IMR-90 (cell line): Measurements from ENCODE around the gene DDX19B. TPM values are rescaled to one million over a fixed set of nuclear protein-coding genes. Genes with fewer than 3 reads are reported as not detected.

Experiments used
- ATAC-seq: fragments of 200-7000 bp; cut with Tn5 transposase; 2 replicates; pipeline ENCODE4 v1.9.1; 2020; ENCODE audit warnings: low read depth, mild to moderate bottlenecking, moderate library complexity
- BruUV-seq: library from RNA; stranded (reverse); fragments of 400-500 nt; replicated peaks from 2 replicates; lab custom pipeline; 2021; lab: Mats Ljungman, UMichigan
- CTCF ChIA-PET: fragments of 300-600 bp; formaldehyde crosslinking; extraction: SDS; loops from one replicate; lab custom pipeline; 2021; ENCODE audit warnings: antibody characterized with exemption; lab: Yijun Ruan, JAX
- POLR2A ChIA-PET: fragments of 300-600 bp; sonication (Branson Sonifier 250); formaldehyde crosslinking; loops from one replicate; lab custom pipeline; 2022; ENCODE audit warnings: antibody characterized with exemption; ENCODE audit not compliant: unreplicated experiment; lab: Charles Lee
- DNase-seq: peaks from one replicate; pipeline ENCODE4 v3.0.0; 2013
- H2AFZ ChIP-seq: replicated peaks from 2 replicates; pipeline ENCODE3; 2013; ENCODE audit warnings: low read length, mild to moderate bottlenecking; ENCODE audit not compliant: poor library complexity
- H2AK5ac ChIP-seq: 2 replicates; pipeline ENCODE4 v1.6.1; 2013; ENCODE audit warnings: low read depth, low read length, inconsistent platforms
- H2AK9ac ChIP-seq: replicated peaks from 2 replicates; pipeline ENCODE3; 2013; ENCODE audit warnings: mild to moderate bottlenecking, low read depth, low read length, moderate library complexity; ENCODE audit not compliant: poor library complexity
- H2BK120ac ChIP-seq: 2 replicates; pipeline ENCODE4 v1.6.1; 2013; ENCODE audit warnings: low read depth, low read length, inconsistent platforms
- H2BK15ac ChIP-seq: 3 replicates; pipeline ENCODE4 v1.6.1; 2013; ENCODE audit warnings: low read depth, low read length, inconsistent platforms
- H2BK20ac ChIP-seq: 2 replicates; pipeline ENCODE4 v1.6.1; 2013; ENCODE audit warnings: low read depth, mild to moderate bottlenecking, inconsistent platforms, low read length, moderate library complexity
- H2BK5ac ChIP-seq: 2 replicates; pipeline ENCODE4 v1.6.1; 2013; ENCODE audit warnings: mild to moderate bottlenecking, low read depth, low read length, inconsistent platforms; ENCODE audit not compliant: poor library complexity, severe bottlenecking
- H3K14ac ChIP-seq: replicated peaks from 2 replicates; pipeline ENCODE4 v1.6.1; 2013; ENCODE audit warnings: low read depth, low read length, inconsistent platforms
- H3K18ac ChIP-seq: 2 replicates; pipeline ENCODE4 v1.6.1; 2013; ENCODE audit warnings: low read depth, low read length, control low read depth
- H3K23ac ChIP-seq: 2 replicates; pipeline ENCODE4 v1.6.1; 2013; ENCODE audit warnings: low read depth, low read length, inconsistent platforms
- H3K27ac ChIP-seq: 2 replicates; pipeline ENCODE4 v1.5.1; 2013; ENCODE audit warnings: mild to moderate bottlenecking, control low read depth, low read length; ENCODE audit not compliant: insufficient read depth
- H3K27me3 ChIP-seq: 2 replicates; pipeline ENCODE4 v1.6.1; 2013; ENCODE audit warnings: low read length; ENCODE audit not compliant: control insufficient read depth, insufficient read depth
- H3K36me3 ChIP-seq: 2 replicates; pipeline ENCODE4 v1.6.1; 2013; ENCODE audit warnings: low read length, mixed read lengths; ENCODE audit not compliant: control insufficient read depth, insufficient read depth
- H3K4ac ChIP-seq: 2 replicates; pipeline ENCODE4 v1.6.1; 2013; ENCODE audit warnings: low read depth, low read length, inconsistent platforms
- H3K4me1 ChIP-seq: 2 replicates; pipeline ENCODE4 v1.6.1; 2013; ENCODE audit warnings: low read length, mixed read lengths; ENCODE audit not compliant: control insufficient read depth, insufficient read depth
- H3K4me2 ChIP-seq: 2 replicates; pipeline ENCODE4 v1.6.1; 2013; ENCODE audit warnings: low read depth, mild to moderate bottlenecking, control low read depth, low read length, moderate library complexity
- H3K4me3 ChIP-seq: 2 replicates; pipeline ENCODE4 v1.5.1; 2013; ENCODE audit warnings: low read depth, mild to moderate bottlenecking, control low read depth, low read length, moderate library complexity; ENCODE audit not compliant: insufficient read depth
- H3K56ac ChIP-seq: 2 replicates; pipeline ENCODE4 v1.6.1; 2013; ENCODE audit warnings: low read length, inconsistent platforms; ENCODE audit not compliant: insufficient read depth; ENCODE audit errors: extremely low read depth
- H3K79me1 ChIP-seq, 2 experiments: 2 replicates each; pipeline ENCODE4 v1.6.1; 2013; ENCODE audit warnings: low read length in 2 of 2, inconsistent platforms in 1 of 2, low read depth in 1 of 2
- H3K9ac ChIP-seq: 2 replicates; pipeline ENCODE4 v1.6.1; 2013; ENCODE audit warnings: low read depth, low read length, control low read depth
- H3K9me1 ChIP-seq: 2 replicates; pipeline ENCODE4 v1.6.1; 2013; ENCODE audit warnings: low read length, inconsistent platforms; ENCODE audit not compliant: insufficient read depth
- H3K9me3 ChIP-seq: 2 replicates; pipeline ENCODE4 v1.6.1; 2013; ENCODE audit warnings: low read length; ENCODE audit not compliant: control insufficient read depth, insufficient read depth
- H4K20me1 ChIP-seq: 2 replicates; pipeline ENCODE4 v1.6.1; 2013; ENCODE audit warnings: low read length, inconsistent platforms; ENCODE audit not compliant: insufficient read depth
- H4K5ac ChIP-seq: 2 replicates; pipeline ENCODE4 v1.6.1; 2013; ENCODE audit warnings: mild to moderate bottlenecking, low read depth, low read length, control low read depth
- H4K8ac ChIP-seq, 2 experiments: 2 replicates each; pipeline ENCODE4 v1.6.1; 2013; ENCODE audit warnings: low read depth in 2 of 2, low read length in 2 of 2, control low read depth in 1 of 2, inconsistent platforms in 1 of 2
- H4K91ac ChIP-seq: 2 replicates; pipeline ENCODE4 v1.6.1; 2013; ENCODE audit warnings: low read depth, low read length, inconsistent platforms; ENCODE audit not compliant: insufficient read depth
- CTCF ChIP-seq: conservative IDR thresholded peaks from 2 replicates; pipeline ENCODE4 v1.5.1; 2012; ENCODE audit warnings: mild to moderate bottlenecking, low read depth, low read length, improper control_type of control experiment
- USF2 ChIP-seq: fragments of 150-350 bp; IDR thresholded peaks from 2 replicates; pipeline ENCODE4 v1.6.1; 2017; ENCODE audit warnings: mild to moderate bottlenecking, antibody characterized with exemption, low read length, low read depth
- WGBS, 2 experiments: methylation state at CpG; one replicate each; pipeline versions ENCODE4 v1.1.5 to v1.1.7; 2013; ENCODE audit warnings: missing lambda C conversion rate in 2 of 2; ENCODE audit not compliant: insufficient read length in 1 of 2; ENCODE audit errors: extremely low coverage in 2 of 2; 5-methylcytosine and 5-hydroxymethylcytosine counted together
- dilution Hi-C: fragments of 300-500 bp; cut with HindIII; formaldehyde crosslinking; loops from one replicate; pipeline ENCODE4 v1.14.3; 2018; ENCODE audit warnings: low sequenced_read_pairs; ENCODE audit not compliant: unreplicated experiment
- in situ Hi-C: fragments of 300-500 bp; cut with MboI; formaldehyde crosslinking; loops from 3 replicates; pipeline ENCODE4 v1.14.3; 2019; ENCODE audit warnings: low sequenced_read_pairs, inconsistent platforms, mixed read lengths
- intact Hi-C: fragments of 100-400 bp; cut with micrococcal nuclease; formaldehyde crosslinking; loops from 2 replicates; pipeline ENCODE4 v1.10.0; 2022
- polyA plus RNA-seq, 3 experiments: library from polyadenylated mRNA; depleted of rRNA; stranded (reverse); fragments of >200 nt; gene quantifications; 2 replicates each; pipeline ENCODE4 v1.2.3, GENCODE V29; 2012; ENCODE audit warnings: low replicate concordance in 1 of 3
- total RNA-seq: library from RNA; depleted of rRNA; stranded (reverse); fragments of >200 nt; gene quantifications from 2 replicates; pipeline ENCODE4 v1.2.3, GENCODE V29; 2012

The DDX19B gene
- total and polyA plus RNA-seq, 2 of the 4 experiments (the other 2 are of a cell fraction), result 33.3 to 41.0 TPM

- H2BK120ac ChIP-seq, result no peak overlapping the region
- H4K5ac ChIP-seq, result no peak overlapping the region
- no peak overlapping the region for H3K23ac ChIP-seq
- no peak overlapping the region for H4K8ac ChIP-seq
- H3K4me3 ChIP-seq, result no peak overlapping the region
- H3K27me3 ChIP-seq, result no peaks in the 10 kb centered on the region
- no peak overlapping the region for H2BK5ac ChIP-seq
- peak; percentile 36 for DNase-seq
- no peak overlapping the region for H3K14ac ChIP-seq
- no peak overlapping the region for H4K91ac ChIP-seq
- H3K9me1 ChIP-seq, result peaks cover 8% of the 10 kb centered on the region; the same call in 1 of the 2 replicates
- peaks cover 7 to 40% of the 10 kb centered on the region in 2 experiments; a peak in 3 of 4 replicates for H3K79me1 ChIP-seq
- dilution Hi-C loops, result no loop called here
- no TSS peak for BruUV-seq
- TF ChIP-seq USF2 (no peak), CTCF (peak; percentile 52)
- peaks cover 52% of the 10 kb centered on the region for H4K20me1 ChIP-seq
- peaks cover 2% of the 10 kb centered on the region for H3K4me1 ChIP-seq
- WGBS, 2 experiments, result 90% methylated on average over 7 of the region's 16 CpGs; no CpG with 5 or more reads in 1 of the 2 experiments
- H3K9me3 ChIP-seq, result no peaks in the 10 kb centered on the region
- ChIA-PET CTCF (interaction anchor here (0.6 kb wide), 1 partner anchor 29 kb away, joined by 4 read pairs; no protein-coding TSS in a partner anchor), POLR2A (no interaction called here)
- no peak for ATAC-seq
- H3K27ac ChIP-seq, result no peak overlapping the region
- H3K56ac ChIP-seq, result no peak overlapping the region
- H3K18ac ChIP-seq, result no peak overlapping the region
- H2BK20ac ChIP-seq, result no peak overlapping the region
- H3K4me2 ChIP-seq, result no peak overlapping the region
- intact Hi-C loops, result no loop called here
- H3K36me3 ChIP-seq, result peaks cover 56% of the 10 kb centered on the region
- in situ Hi-C loops, result no loop called here
- H3K4ac ChIP-seq, result no peak overlapping the region
- no peak overlapping the region for H2BK15ac ChIP-seq
- no peak overlapping the region for H3K9ac ChIP-seq
- H2AK5ac ChIP-seq, result no peak overlapping the region
- H2AK9ac ChIP-seq, result peak overlapping the region; percentile 66
- no peak overlapping the region for H2AFZ ChIP-seq
These were observed 45.5 kb upstream of the DDX19B start for GRCh38 chr16:70253291-70254106.
